ENCODE measurements around the gene CCR2. TPM values are rescaled to one million over a fixed set of nuclear protein-coding genes. Genes with fewer than 3 reads are reported as not detected.

Gene CCR2
- total and polyA plus RNA-seq, 2 of the 4 experiments (the other 2 are of a cell fraction), result not detected

DNA sequence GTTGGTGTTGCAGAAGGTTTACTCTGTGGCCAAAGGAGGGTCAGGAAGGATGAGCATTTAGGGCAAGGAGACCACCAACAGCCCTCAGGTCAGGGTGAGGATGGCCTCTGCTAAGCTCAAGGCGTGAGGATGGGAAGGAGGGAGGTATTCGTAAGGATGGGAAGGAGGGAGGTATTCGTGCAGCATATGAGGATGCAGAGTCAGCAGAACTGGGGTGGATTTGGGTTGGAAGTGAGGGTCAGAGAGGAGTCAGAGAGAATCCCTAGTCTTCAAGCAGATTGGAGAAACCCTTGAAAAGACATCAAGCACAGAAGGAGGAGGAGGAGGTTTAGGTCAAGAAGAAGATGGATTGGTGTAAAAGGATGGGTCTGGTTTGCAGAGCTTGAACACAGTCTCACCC, 20.8 kb downstream of the CCR2 start:
- intact Hi-C loops (cut with micrococcal nuclease) (loop anchor here (5.0 kb wide), 2 partner anchors 167 to 612 kb away; partner anchors contain the start of gene CCR1), dilution Hi-C loops (cut with HindIII; ENCODE audit: low sequenced_read_pairs, unreplicated experiment) (no loop called here), in situ Hi-C loops (cut with MboI; ENCODE audit: low sequenced_read_pairs) (loop anchor here (10.0 kb wide), 2 partner anchors 290 to 430 kb away; partner anchors contain the start of gene CXCR6)
- Histone ChIP-seq H3K9ac (ENCODE audit: low read depth, low read length) (no peak overlapping the region), H3K23ac (ENCODE audit: low read depth, low read length) (no peak overlapping the region), H3K27ac (ENCODE audit: insufficient read depth, low read length) (no peak overlapping the region), H3K79me1 (ENCODE audit: low read depth in 1 of 2, low read length in 2 of 2) (no peaks in the 10 kb centered on the region), H3K9me1 (ENCODE audit: insufficient read depth, low read length) (no peaks in the 10 kb centered on the region), H3K14ac (replicated peaks; ENCODE audit: low read depth, low read length) (no peak overlapping the region), H3K36me3 (ENCODE audit: control insufficient read depth, insufficient read depth, low read length) (no peaks in the 10 kb centered on the region), H3K4me2 (ENCODE audit: low read depth, low read length) (no peak overlapping the region), H3K4me3 (ENCODE audit: insufficient read depth, low read depth, low read length) (no peak overlapping the region), H2BK5ac (ENCODE audit: low read depth, low read length, poor library complexity, severe bottlenecking) (no peak overlapping the region), H2BK120ac (ENCODE audit: low read depth, low read length) (no peak overlapping the region), H3K18ac (ENCODE audit: low read depth, low read length) (no peak overlapping the region), H2BK20ac (ENCODE audit: low read depth, low read length) (no peak overlapping the region), H3K4me1 (ENCODE audit: control insufficient read depth, insufficient read depth, low read length) (no peaks in the 10 kb centered on the region), H2AK9ac (replicated peaks; ENCODE audit: low read depth, low read length, poor library complexity) (no peak overlapping the region), H4K5ac (ENCODE audit: low read depth, low read length) (no peak overlapping the region), H2AK5ac (ENCODE audit: low read depth, low read length) (no peak overlapping the region), H4K20me1 (ENCODE audit: insufficient read depth, low read length) (no peaks in the 10 kb centered on the region), H3K56ac (ENCODE audit: extremely low read depth, insufficient read depth, low read length) (no peak overlapping the region), H4K8ac (ENCODE audit: low read depth in 2 of 2, low read length in 2 of 2) (no peak overlapping the region), H3K9me3 (ENCODE audit: control insufficient read depth, insufficient read depth, low read length) (no peaks in the 10 kb centered on the region), H3K27me3 (ENCODE audit: control insufficient read depth, insufficient read depth, low read length) (peaks cover 42% of the 10 kb centered on the region), H3K4ac (ENCODE audit: low read depth, low read length) (no peak overlapping the region), H2BK15ac (ENCODE audit: low read depth, low read length) (no peak overlapping the region), H4K91ac (ENCODE audit: insufficient read depth, low read depth, low read length) (no peak overlapping the region), H2AFZ (replicated peaks; ENCODE audit: low read length, poor library complexity) (no peak overlapping the region)
- ChIA-PET POLR2A (ENCODE audit: unreplicated experiment) (no interaction called here), CTCF (interaction anchor here (0.8 kb wide), 1 partner anchor 257 kb away, joined by 4 read pairs; no protein-coding TSS in a partner anchor)
- no TSS peak for BruUV-seq (replicated peaks)
- 57% methylated on average over 2 of the region's 3 CpGs; no CpG with 5 or more reads in 1 of the 2 experiments for WGBS, 2 experiments (ENCODE audit: extremely low coverage in 2 of 2, insufficient read length in 1 of 2)
- ATAC-seq (ENCODE audit: low read depth) (no peak), DNase-seq (no peak)
- TF ChIP-seq NFE2L2 (IDR thresholded peaks at IDR 0.05; ENCODE audit: low read depth, low read length) (no peak), RCOR1 (IDR thresholded peaks at IDR 0.05; ENCODE audit: insufficient replicate concordance, low read length) (no peak), MAFK (IDR thresholded peaks at IDR 0.05; ENCODE audit: low read depth, low read length) (peak; percentile 54; the same call in 1 of the 2 replicates)
